Measurements from ENCODE around the gene EEF1E1. TPM values are rescaled to one million over a fixed set of nuclear protein-coding genes. Genes with fewer than 3 reads are reported as not detected.

EEF1E1 gene
- polyA plus RNA-seq, 1 donor from 2014 or later, result 113 TPM

- no peak for TF ChIP-seq REST (IDR thresholded peaks at IDR 0.05; ENCODE audit: borderline replicate concordance)
Observed at GRCh38 chr6:8103726-8104125, 1.4 kb upstream of the EEF1E1 start (continued).

GRCh38 chr6:8100159-8100854, 2.0 kb downstream of the EEF1E1 start:
- H3K9me2 ChIP-seq (ENCODE audit: insufficient read depth, low read length), result no peaks in the 10 kb centered on the region
- H3K9me3 ChIP-seq (ENCODE audit: low read length), result no peaks in the 10 kb centered on the region
- H2AFZ ChIP-seq (ENCODE audit: low read depth, low read length), result no peak overlapping the region
- no peak overlapping the region for H3K27ac ChIP-seq (ENCODE audit: low read length)
- peaks cover 8% of the 10 kb centered on the region for H3K36me3 ChIP-seq (ENCODE audit: insufficient read depth, low read length)
- no peak for TF ChIP-seq CTCF (IDR thresholded peaks at IDR 0.05; ENCODE audit: poor library complexity, severe bottlenecking)
- no peak for TF ChIP-seq MXI1 (conservative IDR thresholded peaks at IDR 0.05; ENCODE audit: poor library complexity, severe bottlenecking)
- no peak for TF ChIP-seq TAF1 (IDR thresholded peaks at IDR 0.05; ENCODE audit: low read depth)
- TF ChIP-seq SMC3 (conservative IDR thresholded peaks at IDR 0.05; ENCODE audit: poor library complexity), result no peak
- no peak for TF ChIP-seq POLR2AphosphoS5 (IDR thresholded peaks at IDR 0.05)
- no peak for TF ChIP-seq EZH2 (IDR thresholded peaks at IDR 0.05; ENCODE audit: borderline replicate concordance, insufficient read depth, low read length, poor library complexity, severe bottlenecking)
- TF ChIP-seq REST (IDR thresholded peaks at IDR 0.05; ENCODE audit: borderline replicate concordance), result no peak
- TF ChIP-seq RAD21 (conservative IDR thresholded peaks at IDR 0.05), result no peak
- TF ChIP-seq EP300 (conservative IDR thresholded peaks at IDR 0.05; ENCODE audit: poor library complexity, severe bottlenecking), result no peak
- H3F3A ChIP-seq (ENCODE audit: insufficient read depth, low read length, poor library complexity, severe bottlenecking), result no peaks in the 10 kb centered on the region
- no peaks in the 10 kb centered on the region for H4K20me1 ChIP-seq (ENCODE audit: insufficient read depth)
- peaks cover 24% of the 10 kb centered on the region for H3K79me2 ChIP-seq (replicated peaks; ENCODE audit: insufficient read depth, low read length)
- H3K27me3 ChIP-seq (ENCODE audit: insufficient read depth, low read depth, low read length), result no peaks in the 10 kb centered on the region
- no peak overlapping the region for H3K4me2 ChIP-seq (ENCODE audit: low read length)
- H3K4me3 ChIP-seq (ENCODE audit: low read length), result peak overlapping the region; percentile 14
- no peak overlapping the region for H3K9ac ChIP-seq (ENCODE audit: low read length)
